NCI-H1105 (cell line): ENCODE measurements around the gene C16orf96.

ENCODE experiments used
- DNase-seq: peaks from one replicate; lab custom pipeline; 2025; lab: John Stamatoyannopoulos, UW

C16orf96 gene

GRCh38 chr16:4601036-4601863 is 45.1 kb downstream of the C16orf96 start:
- DNase-seq = peak; percentile 37

GRCh38 chr16:4601864-4602186 is 45.7 kb downstream of the C16orf96 start:
- no peak for DNase-seq

DNA sequence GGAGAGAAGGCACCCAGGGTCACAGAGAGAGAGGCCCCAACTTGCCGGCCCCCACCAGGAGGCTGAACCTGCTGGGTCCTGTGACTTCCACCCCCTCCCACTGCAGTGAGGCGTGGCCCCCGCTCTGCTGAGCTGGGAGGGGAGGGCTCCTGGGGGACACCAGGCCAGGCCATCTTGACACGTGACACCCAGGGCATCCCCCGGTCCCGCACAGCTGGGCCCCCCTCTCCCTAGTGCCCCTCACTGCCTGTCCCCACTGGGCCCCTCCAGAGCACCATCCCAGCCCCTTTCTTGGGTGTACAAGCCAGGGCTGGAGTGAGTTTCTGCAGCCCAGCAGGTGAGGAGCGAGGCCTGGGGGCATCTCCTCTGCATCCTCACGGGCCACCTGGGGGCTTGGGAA is 46.2 kb downstream of the C16orf96 start:
- DNase-seq = no peak

GRCh38 chr16:4603624-4604170 is 47.6 kb downstream of the C16orf96 start:
- DNase-seq = no peak

DNA sequence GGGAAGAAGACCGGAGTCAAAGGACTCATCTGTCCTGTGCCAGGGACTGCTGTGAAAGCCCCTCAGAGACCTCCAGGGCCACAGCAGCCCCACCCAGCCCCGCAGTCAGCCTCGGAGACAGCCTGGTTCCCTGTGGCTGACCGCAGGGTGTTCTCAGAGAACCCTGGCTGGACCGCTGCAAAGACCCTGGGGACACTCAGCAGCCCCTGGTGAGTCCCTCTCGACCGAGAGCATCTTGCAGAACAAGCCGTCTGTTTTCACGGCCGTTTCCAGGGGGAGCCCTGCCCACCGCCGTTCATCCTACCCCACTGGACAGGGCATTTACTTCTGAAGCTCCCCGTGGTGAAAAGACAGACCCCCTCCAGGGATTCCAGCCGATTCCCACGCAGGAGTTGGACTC is 48.3 kb downstream of the C16orf96 start:
- no peak for DNase-seq

- no peak for DNase-seq
Measured at GRCh38 chr16:4606354-4606753, 50.2 kb downstream of the C16orf96 start.

- DNase-seq = no peak
Measured at GRCh38 chr16:4607841-4608703, 51.9 kb downstream of the C16orf96 start.

GRCh38 chr16:4608704-4608980 is 52.5 kb downstream of the C16orf96 start:
- no peak for DNase-seq

GRCh38 chr16:4609200-4610010 is 53.3 kb downstream of the C16orf96 start:
- no peak for DNase-seq

DNA sequence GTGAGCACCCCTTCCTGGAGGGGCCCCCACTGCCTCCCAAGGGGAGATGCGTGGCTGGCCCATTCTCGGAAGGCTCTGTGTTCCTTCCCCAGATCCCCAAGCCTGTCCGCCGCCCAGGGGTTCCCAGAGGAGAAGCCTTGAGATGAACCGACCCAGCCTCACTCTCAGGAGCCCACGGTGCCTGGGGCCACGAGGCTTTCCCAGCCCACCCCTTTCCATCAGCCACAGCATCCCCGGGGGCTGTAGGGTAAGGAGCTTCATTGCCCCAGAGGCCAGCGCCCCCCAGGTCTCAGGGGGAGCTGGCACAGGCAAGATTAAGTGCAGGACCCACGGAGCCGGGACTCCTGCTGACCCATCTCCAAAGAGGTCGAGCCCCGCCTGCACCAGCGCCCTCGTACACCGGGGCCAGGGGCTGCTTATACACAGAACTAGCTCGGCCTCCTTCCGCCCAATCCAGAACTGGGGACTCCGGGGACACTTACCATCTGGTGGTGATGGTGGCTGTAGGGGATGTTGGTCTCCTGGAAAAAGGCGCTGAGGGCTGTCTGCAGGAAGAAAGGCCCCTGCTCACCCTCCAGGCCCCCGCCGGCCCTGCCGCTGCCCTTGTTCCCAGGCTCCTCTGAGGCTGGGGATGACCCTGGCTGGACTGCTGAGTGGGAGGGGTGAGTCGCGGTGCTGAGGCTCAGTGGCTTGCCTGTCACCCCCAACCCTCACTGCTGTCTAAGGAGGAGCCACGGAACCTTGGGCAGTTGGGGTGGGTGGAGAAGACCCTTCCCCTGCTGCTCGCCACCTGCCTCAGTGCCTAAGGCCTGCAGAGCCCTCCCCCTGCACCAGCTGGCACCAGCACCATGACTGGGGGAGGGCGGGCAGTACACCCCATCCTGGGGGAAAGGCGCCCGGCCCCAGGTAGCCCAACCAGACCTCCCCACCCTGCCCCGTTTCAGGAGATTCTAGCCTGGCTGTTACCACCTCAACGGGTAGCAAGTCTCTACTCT is 54.2 kb downstream of the C16orf96 start:
- DNase-seq = no peak

DNA sequence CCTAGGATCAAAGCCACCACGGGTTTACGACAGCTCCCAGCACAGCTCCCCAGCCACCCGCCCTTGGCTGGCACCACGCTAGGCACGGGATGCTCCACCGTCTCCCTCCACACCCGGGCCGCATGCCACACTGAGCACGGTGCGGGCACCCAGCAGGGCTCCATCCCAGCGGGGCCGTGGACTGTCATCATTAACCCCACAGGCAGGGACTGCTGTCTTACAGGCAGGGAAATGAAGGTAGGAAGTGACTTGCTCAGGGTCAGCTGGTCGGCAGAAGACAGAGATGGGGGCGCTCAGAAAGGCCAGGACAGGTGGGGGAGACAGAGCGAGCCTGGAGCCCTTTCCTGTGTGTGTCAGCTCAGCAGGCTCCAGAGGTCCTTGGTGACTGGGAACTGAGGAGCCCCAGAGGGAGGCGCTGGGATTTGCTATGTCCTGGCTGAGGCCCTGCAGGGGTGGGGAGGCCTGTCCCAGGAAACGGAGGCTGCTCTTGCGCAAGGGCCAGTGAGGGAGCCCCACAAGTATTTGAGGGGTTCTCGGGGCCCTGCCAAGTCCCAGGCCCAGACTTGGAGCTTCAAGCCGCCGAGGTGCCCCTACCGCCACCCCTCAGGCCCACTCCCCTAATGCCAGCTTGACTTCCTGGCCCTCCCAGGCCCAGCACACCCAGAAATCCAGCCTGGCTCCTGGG is 55.3 kb downstream of the C16orf96 start:
- DNase-seq = no peak

- no peak for DNase-seq
Measured at GRCh38 chr16:4612474-4612931, 56.4 kb downstream of the C16orf96 start.

- DNase-seq = no peak
Measured at GRCh38 chr16:4612977-4613635, 57.0 kb downstream of the C16orf96 start.

GRCh38 chr16:4613636-4614570 is 57.8 kb downstream of the C16orf96 start:
- no peak for DNase-seq

DNA sequence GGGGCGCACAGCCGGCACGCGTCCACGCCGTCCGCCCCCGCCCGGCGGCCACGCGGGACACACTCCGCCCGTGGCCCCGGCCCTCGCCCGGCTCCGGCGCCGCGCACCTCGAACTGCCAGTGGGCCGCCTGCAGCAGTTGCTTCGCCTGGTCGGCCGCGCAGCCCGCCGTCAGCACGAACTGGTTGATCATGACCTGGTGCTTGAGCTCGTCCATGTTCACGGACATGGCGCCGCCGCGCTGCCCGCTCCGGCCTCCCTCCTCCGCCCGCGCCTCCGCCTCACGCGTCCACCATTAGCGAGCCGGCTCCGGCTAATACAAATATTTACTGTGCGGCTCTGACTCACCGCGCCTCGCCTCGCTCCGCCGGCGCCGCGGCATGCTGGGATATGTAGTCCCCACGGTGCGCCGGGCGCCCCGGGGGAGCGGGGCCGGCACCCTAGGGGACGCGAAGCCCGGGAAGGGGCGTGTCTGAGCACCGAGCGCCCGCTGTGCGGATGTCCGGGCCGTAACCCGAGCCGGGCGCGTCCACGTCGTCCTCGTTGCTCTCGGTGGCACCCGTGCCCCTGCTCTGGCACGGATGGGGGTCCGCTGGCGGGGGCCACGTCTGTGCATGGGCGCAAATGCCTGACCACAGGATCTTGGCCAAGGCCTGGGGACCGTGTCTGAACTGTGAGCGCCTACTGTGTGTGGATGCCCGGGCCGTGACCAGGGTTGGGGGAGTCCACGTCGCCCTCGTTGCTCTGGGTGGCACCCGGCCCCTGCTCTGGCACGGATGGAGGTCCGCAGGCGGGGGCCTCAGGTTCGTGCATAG is 58.6 kb downstream of the C16orf96 start, which contains the start of gene UBALD1:
UBALD1 (minus strand) TSS at position 318 of the 813 bp plus-strand sequence; CDS start at position 227, 91 bp downstream.
- peak; percentile 65 for DNase-seq

DNA sequence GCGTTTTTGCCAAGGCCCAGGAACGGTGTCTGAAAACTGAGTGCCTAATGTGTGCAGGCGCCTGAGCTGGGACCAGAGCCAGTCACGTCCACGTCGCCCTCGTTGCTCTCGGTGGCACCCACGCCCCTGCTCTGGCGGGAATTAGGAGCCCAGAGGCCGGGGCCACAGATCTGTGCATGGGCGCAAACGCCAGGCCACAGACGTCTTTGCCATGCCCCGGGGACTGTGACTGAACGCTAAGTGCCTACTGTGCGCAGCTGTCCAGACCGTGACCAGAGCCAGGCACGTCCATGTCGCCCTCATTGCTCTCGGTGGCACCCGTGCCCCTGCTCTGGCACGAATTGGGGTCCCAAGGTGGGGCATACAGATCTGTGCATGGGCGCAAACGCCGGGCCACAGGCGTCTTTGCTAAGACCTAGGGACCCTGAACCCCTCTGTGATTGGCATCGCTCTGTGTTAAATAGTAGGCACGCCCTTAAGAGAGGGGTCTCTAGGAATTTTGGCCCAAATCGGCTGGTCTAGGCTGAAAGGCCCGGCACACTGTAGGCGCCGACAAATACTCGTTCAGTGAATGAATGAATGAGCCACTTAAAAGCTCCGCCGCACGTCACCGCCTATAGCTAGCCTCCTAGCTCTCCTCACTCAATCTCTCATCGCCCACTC is 59.4 kb downstream of the C16orf96 start:
- no peak for DNase-seq
